ENCODE results near the gene HTR1D.

DNA sequence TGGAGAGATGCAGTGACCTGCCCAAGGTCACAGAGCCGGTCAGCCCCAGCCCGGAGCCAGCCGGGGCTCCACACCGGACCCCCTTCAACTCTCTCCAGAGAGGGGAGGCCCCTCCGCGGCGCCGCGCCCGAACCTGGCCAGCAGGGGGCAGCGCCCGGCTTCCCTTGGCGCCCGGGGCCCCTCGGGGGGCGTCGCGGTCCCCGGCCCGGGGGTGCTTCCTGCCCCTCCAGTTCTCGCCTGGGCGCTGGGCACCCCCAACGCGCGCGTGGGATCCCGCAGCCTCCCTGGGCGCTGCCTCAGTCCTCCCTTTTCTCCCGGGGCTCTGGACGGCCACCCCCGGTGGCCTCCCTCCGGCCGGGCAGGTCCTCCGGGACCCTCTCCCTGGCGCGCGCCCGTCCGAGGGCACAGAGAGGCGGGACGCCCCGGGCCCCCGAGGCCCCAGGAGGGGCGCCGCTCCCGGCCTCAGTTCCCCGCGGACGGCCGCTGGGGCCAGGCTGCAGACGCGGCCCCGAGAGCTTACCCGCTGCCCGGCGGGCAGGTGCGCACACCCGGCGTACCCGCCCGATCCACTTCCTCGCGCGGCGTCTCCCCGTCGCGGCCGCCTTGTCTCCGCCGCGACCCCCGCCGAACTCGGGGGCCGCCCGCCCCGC lies 406 bp downstream of the HTR1D start:
- TF ChIP-seq POLR2A (IDR thresholded peaks at IDR 0.05), result no peak
- TF ChIP-seq, protein P1, sequence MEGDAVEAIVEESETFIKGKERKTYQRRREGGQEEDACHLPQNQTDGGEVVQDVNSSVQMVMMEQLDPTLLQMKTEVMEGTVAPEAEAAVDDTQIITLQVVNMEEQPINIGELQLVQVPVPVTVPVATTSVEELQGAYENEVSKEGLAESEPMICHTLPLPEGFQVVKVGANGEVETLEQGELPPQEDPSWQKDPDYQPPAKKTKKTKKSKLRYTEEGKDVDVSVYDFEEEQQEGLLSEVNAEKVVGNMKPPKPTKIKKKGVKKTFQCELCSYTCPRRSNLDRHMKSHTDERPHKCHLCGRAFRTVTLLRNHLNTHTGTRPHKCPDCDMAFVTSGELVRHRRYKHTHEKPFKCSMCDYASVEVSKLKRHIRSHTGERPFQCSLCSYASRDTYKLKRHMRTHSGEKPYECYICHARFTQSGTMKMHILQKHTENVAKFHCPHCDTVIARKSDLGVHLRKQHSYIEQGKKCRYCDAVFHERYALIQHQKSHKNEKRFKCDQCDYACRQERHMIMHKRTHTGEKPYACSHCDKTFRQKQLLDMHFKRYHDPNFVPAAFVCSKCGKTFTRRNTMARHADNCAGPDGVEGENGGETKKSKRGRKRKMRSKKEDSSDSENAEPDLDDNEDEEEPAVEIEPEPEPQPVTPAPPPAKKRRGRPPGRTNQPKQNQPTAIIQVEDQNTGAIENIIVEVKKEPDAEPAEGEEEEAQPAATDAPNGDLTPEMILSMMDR (IDR thresholded peaks at IDR 0.05), result peak in 4 of 6 experiments; percentile 35 to 69 (median 52)

All from thyroid gland (tissue), 4 donors.